HepG2 (cell line): ENCODE data around the gene MS4A7.

Experiments used
- CTCF ChIP-seq: sonication (generic); formaldehyde crosslinking; IDR thresholded peaks from 2 replicates; pipeline ENCODE4 v1.5.0; 2020; ENCODE audit warnings: mild to moderate bottlenecking, missing genetic modification reagents, moderate library complexity
- POLR2AphosphoS5 ChIP-seq: IDR thresholded peaks from 2 replicates; pipeline ENCODE4 v1.6.1; 2012; ENCODE audit warnings: low read depth, low read length
- TAF15 ChIP-seq: fragments of 200-400 bp; formaldehyde crosslinking; IDR thresholded peaks from one replicate; pipeline ENCODE4 v1.6.1; 2018; ENCODE audit warnings: mild to moderate bottlenecking, low read depth, low read length; ENCODE audit not compliant: poor library complexity, severe bottlenecking

- no peak for TF ChIP-seq POLR2AphosphoS5
- no peak for TF ChIP-seq TAF15
- no peak for TF ChIP-seq CTCF (CRISPR knock-in tag)
Measured at GRCh38 chr11:60370252-60370810, 8.0 kb upstream of the MS4A7 start.
